Erythroblast (primary cell): ENCODE measurements around the gene CDC42BPB.
"Not testable (repeated sequence)": the region's sequence is repeated elsewhere in the genome, so short reads cannot be mapped to it uniquely, and the experiment has no call there.

Experiments used
- DNase-seq, 2 experiments: peaks; one replicate each; lab custom pipeline; 2025; lab: John Stamatoyannopoulos, UW
- GATA1 ChIP-seq: IDR thresholded peaks from 2 replicates; pipeline ENCODE4 v1.6.1; 2011; ENCODE audit warnings: low read depth, mild to moderate bottlenecking, control low read depth, low read length, moderate library complexity
- POLR2A ChIP-seq: IDR thresholded peaks from 2 replicates; pipeline ENCODE4 v1.6.1; 2011; ENCODE audit warnings: mild to moderate bottlenecking, low read length

Gene CDC42BPB

GRCh38 chr14:103059556-103059955 lies 2.2 kb upstream of the CDC42BPB start:
- TF ChIP-seq GATA1 = no peak
- no peak for DNase-seq

DNA sequence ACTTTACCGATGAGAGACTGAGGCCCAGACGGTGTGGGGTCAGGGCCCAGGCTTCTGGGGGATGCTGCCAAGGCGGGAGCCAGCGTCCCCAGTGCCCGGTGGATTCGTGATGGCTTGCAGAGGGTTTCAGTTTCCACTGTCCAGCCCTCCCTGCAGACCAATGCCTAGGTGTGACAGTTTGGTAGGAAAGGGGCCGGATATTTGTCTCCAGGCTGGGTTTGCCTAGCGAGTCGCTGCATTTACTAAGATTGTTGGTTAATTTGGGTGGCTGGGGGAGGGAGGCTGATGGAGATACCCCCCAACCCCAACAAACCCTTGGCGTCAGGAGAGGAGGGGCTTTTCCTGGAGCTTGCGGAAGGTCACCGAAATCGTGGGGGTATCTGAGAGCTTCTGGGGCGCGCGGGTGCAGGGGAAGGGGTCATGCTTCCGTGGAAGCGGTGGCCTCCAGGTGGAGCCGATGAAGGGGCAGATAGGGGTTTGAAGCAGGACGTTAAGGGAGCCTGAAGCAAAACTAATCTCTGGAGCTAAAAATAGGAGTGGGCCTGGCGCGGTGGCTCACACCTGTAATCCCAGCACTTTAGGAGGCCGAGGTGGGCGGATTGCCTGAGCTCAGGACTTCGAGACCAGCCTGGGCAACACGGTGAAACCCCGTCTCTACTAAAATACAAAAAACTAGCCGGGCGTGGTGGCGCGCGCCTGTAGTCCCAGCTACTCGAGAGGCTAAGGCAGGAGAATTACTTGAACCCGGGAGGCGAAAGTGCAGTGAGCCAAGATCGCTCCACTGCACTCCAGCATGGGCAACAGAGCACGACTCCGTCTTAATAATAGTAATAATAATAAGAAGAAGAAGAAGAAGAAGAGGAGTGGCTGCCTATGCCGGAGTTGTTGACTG lies 1.1 kb upstream of the CDC42BPB start:
- no peak for TF ChIP-seq GATA1
- no peak for TF ChIP-seq POLR2A
- DNase-seq = no peak

GRCh38 chr14:103057028-103057371 lies 349 bp downstream of the CDC42BPB start:
- DNase-seq = no peak
- no peak for TF ChIP-seq GATA1
- no peak for TF ChIP-seq POLR2A

- TF ChIP-seq POLR2A (no peak), GATA1 (no peak)
- DNase-seq = no peak
These were observed 874 bp downstream of the CDC42BPB start for GRCh38 chr14:103056322-103057027.

DNA sequence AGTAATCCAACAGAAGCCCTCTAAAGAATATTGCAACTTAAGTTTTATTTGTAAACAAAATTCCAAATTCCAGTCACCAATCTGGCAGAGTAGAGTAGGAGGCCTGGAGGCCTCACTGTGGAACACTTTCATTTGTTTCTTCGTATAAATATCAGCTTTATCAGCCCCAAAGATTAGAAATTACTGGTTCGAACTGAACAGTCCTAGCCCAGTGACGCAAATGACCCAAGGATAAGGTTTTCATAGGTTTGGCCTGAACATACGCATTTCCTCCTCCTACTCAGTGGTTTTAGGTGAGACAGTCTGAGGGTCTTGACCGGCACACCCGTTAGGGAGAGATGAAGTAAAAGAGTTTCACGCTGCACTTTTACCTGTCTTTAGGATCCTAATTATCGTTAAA lies 1.7 kb downstream of the CDC42BPB start:
- TF ChIP-seq GATA1 (no peak), POLR2A (no peak)
- DNase-seq = no peak

DNA sequence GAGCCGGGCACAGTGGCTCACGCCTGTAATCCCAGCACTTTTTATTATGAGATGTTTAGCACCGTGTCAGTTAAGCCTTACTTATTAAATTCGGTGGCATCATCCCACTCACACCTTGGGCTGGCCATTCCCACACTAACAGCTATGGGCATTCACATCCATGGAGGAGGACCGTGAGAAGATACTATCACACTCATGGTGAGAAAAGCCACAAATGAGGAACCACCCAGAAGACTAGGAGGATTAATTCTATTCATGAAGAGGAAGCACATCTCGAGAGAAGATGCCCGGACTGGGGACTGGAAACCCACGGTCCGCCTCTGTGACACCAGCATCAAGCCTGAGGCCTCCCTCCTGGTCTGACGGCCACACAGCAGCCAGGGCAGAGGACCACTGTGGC lies 4.9 kb downstream of the CDC42BPB start:
- TF ChIP-seq GATA1 = no peak
- no peak for TF ChIP-seq POLR2A
- no peak for DNase-seq

DNA sequence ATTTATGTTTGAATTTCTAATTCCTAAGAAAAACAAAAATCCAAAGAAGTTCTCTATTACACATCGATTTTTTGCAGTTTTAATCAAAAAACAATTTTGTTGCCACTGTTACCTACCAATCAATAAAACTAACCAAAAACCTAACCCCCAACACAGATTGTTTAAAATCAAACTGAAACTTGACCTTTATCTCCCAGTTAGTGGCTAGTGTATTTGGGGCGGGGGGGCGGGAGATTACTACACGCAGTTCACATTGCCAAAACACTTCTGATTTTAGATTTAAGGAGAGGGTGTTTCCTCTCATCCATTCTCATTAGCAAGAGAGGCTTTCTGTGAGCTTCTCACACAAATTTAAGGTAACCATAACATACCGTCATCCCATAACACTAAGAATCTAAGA lies 6.4 kb downstream of the CDC42BPB start:
- DNase-seq = no peak
- TF ChIP-seq GATA1 (no peak), POLR2A (no peak)

DNA sequence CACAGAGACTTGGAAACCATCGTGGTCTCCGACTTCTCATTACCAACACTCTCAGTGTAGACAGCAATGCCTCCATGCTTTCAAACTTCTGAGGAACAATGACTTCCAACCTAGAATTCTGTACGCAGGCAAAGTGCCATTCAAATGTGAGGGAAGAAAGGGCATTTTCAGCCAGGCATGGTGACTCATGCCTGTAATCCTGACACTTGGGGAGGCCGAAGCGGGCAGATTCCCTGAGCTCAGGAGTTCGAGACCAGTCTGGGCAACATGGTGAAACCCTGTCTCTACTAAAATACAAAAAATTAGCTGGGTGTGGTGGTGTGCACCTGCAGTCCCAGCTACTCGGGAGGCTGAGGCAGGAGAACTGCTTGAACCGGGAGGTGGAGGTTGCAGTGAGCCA lies 9.9 kb downstream of the CDC42BPB start:
- DNase-seq = not testable (repeated sequence)

DNA sequence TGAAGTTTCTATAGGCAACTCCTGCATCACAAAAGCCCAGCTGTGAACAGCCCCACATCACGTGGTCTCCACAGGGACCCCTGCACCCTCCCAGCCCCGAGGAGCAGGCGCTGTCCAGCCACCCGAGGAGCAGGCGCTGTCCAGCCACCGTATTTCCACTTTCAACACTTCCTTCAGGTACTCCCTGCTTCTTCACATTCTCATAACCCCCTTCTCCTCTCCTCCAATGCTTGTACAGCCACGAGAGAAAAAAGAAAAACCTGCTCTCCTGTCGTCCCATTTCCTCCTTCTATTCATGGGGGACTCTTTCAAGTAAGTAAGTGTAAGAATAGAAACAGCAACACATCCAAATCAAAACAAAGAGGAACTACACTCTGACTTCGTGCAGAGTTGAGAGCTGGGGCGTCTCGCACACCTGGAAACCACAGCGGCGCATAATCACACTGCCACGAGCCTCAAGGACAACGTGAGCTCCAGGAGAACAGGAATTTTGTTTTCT lies 11.9 kb downstream of the CDC42BPB start:
- TF ChIP-seq GATA1 = no peak
- no peak for TF ChIP-seq POLR2A
- no peak for DNase-seq

DNA sequence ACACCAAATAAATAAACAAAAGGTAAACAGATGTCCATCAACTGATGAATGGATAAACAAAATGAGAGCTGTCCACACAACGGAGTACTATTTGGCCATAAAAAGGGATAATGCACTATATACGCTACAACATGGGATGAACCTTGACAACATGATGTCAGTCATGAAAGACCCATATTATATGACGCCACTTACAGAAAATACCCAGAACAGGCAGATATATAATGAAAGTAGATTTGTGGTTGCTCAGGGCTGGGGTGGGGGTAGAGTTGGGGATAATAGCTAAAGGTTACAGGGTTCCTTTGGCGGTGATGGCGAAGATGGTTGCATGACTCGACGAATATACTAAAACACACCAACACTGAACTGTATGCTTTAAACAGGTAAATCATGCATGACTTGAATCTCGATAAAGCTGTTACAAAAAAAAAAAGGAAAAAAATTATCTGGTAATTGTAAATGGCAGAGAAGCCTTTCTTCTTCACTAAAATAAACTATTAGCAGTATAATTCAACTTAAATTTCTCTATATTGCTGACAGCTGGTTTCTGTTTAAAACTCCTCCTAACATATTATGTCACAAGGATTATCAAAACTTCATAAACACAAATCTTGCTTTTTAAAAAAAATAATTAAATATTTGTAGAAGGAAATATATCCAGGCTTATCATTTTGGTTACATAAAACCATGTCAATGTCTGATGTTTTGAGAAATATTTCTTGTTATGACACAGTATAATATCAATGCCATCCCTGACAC lies 13.9 kb downstream of the CDC42BPB start:
- TF ChIP-seq POLR2A = no peak
- no peak for TF ChIP-seq GATA1
- no peak for DNase-seq

GRCh38 chr14:103041464-103041863 lies 15.9 kb downstream of the CDC42BPB start:
- no peak for DNase-seq
- TF ChIP-seq POLR2A (no peak), GATA1 (no peak)

GRCh38 chr14:103033681-103034096 lies 23.7 kb downstream of the CDC42BPB start:
- TF ChIP-seq GATA1 (no peak), POLR2A (no peak)
- no peak for DNase-seq

- TF ChIP-seq GATA1 (no peak), POLR2A (no peak)
- DNase-seq = peak in 1 of 2 experiments; percentile 10
These were observed 25.4 kb downstream of the CDC42BPB start for GRCh38 chr14:103031956-103032355.

DNA sequence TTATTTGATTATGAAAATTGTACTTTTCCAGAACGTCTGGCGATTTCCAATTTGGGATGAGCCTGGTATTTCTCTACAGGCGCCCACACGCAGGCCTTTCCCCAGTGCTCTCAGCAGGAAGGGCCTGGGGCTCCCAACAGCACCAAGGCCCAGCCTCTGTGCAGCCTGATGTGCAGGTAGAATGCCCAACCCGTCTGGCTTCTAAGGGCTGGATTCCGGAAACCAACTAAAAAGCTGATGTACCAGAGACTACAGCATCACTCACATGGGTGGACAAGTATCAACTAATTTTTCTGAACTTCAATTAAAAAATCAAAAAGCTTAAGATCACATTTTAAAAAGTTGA lies 25.8 kb downstream of the CDC42BPB start:
- no peak for DNase-seq

More for the DNA sequence above, 25.8 kb downstream of the CDC42BPB start:
- TF ChIP-seq GATA1 (no peak), POLR2A (no peak)
